Neural progenitor cell (in vitro differentiated cells): Measurements from ENCODE around the gene ARHGAP22. TPM values are rescaled to one million over a fixed set of nuclear protein-coding genes. Genes with fewer than 3 reads are reported as not detected.

ENCODE experiments used
- DNase-seq: peaks from one replicate; pipeline ENCODE4 v3.0.0-alpha.2; 2016; ENCODE audit warnings: low spot score
- H2AFZ ChIP-seq: fragments of 200-600 bp; sonication (generic); replicated peaks from 2 replicates; pipeline ENCODE4 v1.6.1; 2016; ENCODE audit warnings: antibody characterized with exemption
- H3F3A ChIP-seq: fragments of 200-600 bp; sonication (generic); 2 replicates; pipeline ENCODE4 v1.6.1; 2016; ENCODE audit warnings: antibody characterized with exemption, low read depth
- H3K27ac ChIP-seq: fragments of 200-600 bp; sonication (generic); 2 replicates; pipeline ENCODE4 v1.5.1; 2016; ENCODE audit warnings: mild to moderate bottlenecking
- H3K27me3 ChIP-seq: fragments of 200-600 bp; sonication (generic); 2 replicates; pipeline ENCODE4 v1.6.1; 2016; ENCODE audit warnings: mild to moderate bottlenecking, moderate library complexity
- H3K36me3 ChIP-seq: fragments of 200-600 bp; sonication (generic); 2 replicates; pipeline ENCODE4 v1.5.1; 2016
- H3K4me1 ChIP-seq: fragments of 200-600 bp; sonication (generic); 2 replicates; pipeline ENCODE4 v1.6.1; 2016; ENCODE audit warnings: mixed run types
- H3K4me2 ChIP-seq: fragments of 200-600 bp; sonication (generic); 2 replicates; pipeline ENCODE4 v1.6.1; 2016
- H3K4me3 ChIP-seq: fragments of 200-600 bp; sonication (generic); 2 replicates; pipeline ENCODE4 v1.5.1; 2016
- H3K79me2 ChIP-seq: fragments of 200-600 bp; sonication (generic); 2 replicates; pipeline ENCODE4 v1.6.1; 2016; ENCODE audit warnings: low read depth
- H3K9ac ChIP-seq: fragments of 200-600 bp; sonication (generic); 2 replicates; pipeline ENCODE4 v1.6.1; 2016
- H3K9me3 ChIP-seq: fragments of 200-600 bp; sonication (generic); 2 replicates; pipeline ENCODE4 v1.5.1; 2016; ENCODE audit warnings: low read depth
- H4K20me1 ChIP-seq: fragments of 200-600 bp; sonication (generic); 2 replicates; pipeline ENCODE4 v1.6.1; 2016; ENCODE audit warnings: low read depth
- H3K27ac Mint-ChIP-seq: 3 replicates; pipeline ENCODE4 v1.8.0; 2021; ENCODE audit warnings: mixed read lengths
- H3K27me3 Mint-ChIP-seq: 2 replicates; pipeline ENCODE4 v1.8.0; 2022; ENCODE audit warnings: low read depth, mild to moderate bottlenecking, inconsistent platforms, moderate library complexity, mixed read lengths; ENCODE audit not compliant: insufficient read depth
- H3K36me3 Mint-ChIP-seq: 3 replicates; pipeline ENCODE4 v1.8.0; 2021; ENCODE audit warnings: mixed read lengths
- H3K4me1 Mint-ChIP-seq: 3 replicates; pipeline ENCODE4 v1.8.0; 2021; ENCODE audit warnings: mixed read lengths
- H3K4me3 Mint-ChIP-seq: 3 replicates; pipeline ENCODE4 v1.8.0; 2021; ENCODE audit warnings: mild to moderate bottlenecking, moderate library complexity, mixed read lengths
- H3K9me3 Mint-ChIP-seq: 3 replicates; pipeline ENCODE4 v1.8.0; 2020; ENCODE audit warnings: mixed read lengths
- CTCF ChIP-seq: fragments of 200-600 bp; sonication (generic); IDR thresholded peaks from 2 replicates; pipeline ENCODE4 v1.5.1; 2017; ENCODE audit warnings: antibody characterized with exemption, mild to moderate bottlenecking
- EZH2 ChIP-seq: fragments of 200-600 bp; sonication (generic); IDR thresholded peaks from 2 replicates; pipeline ENCODE4 v1.6.1; 2017; ENCODE audit warnings: antibody characterized with exemption, mild to moderate bottlenecking, moderate library complexity
- EZH2phosphoT487 ChIP-seq: fragments of 200-600 bp; sonication (generic); IDR thresholded peaks from 2 replicates; pipeline ENCODE4 v1.6.1; 2017; ENCODE audit warnings: antibody characterized with exemption
- total RNA-seq: library from RNA; depleted of rRNA; stranded (reverse); fragments of >200 nt; gene quantifications from 2 replicates; pipeline ENCODE4 v1.2.3, GENCODE V29; 2015; ENCODE audit warnings: low replicate concordance

ARHGAP22 gene
- total RNA-seq, 1 donor from 2014 or later, result 1.7 TPM

DNA sequence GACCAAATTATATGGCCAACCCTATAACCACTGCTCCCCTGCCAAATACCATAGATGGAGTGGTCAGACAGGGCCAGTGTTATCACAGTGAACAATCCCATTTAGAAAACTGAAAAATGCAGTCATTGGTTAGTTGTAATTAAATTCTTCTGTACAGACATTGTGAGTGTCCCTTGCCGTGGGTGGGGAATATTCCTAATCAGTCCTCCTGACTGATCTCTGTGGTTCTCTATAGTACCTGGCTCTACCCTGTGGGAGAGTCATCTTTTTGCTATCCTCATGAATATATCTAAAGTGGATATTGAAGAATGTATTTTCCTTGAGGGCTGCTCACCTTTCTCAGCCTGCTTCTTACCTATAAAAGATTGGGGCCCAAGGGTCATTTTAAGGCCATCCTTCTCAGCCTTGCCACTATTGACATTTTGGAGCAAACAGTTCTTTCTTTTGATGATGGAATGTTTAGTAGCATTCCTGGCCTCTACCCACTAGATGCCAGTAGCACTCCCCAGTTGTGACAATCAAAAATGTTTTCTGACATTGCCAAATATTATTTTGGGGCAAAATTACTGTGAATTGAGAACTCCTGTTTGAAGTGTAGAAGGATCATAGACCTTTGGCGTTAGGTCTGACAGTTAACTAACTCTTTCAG, 188.2 kb downstream of the ARHGAP22 start:
- Mint-ChIP-seq H3K36me3 (peaks cover 30% of the 10 kb centered on the region), H3K9me3 (peaks cover 15% of the 10 kb centered on the region), H3K27ac (no peak overlapping the region), H3K4me1 (no peaks in the 10 kb centered on the region), H3K4me3 (no peak overlapping the region), H3K27me3 (no peaks in the 10 kb centered on the region)
- H3K36me3 ChIP-seq, result peaks cover 13% of the 10 kb centered on the region
- TF ChIP-seq EZH2 (no peak), CTCF (no peak), EZH2phosphoT487 (no peak)
- H4K20me1 ChIP-seq, result no peaks in the 10 kb centered on the region
- H3K9me3 ChIP-seq, result peaks cover 5% of the 10 kb centered on the region
- H3K27ac ChIP-seq, result no peak overlapping the region
- peaks cover 10% of the 10 kb centered on the region for H3K79me2 ChIP-seq
- no peak for DNase-seq
- no peak overlapping the region for H3K4me3 ChIP-seq
- H3F3A ChIP-seq, result no peaks in the 10 kb centered on the region
- H3K4me2 ChIP-seq, result no peak overlapping the region
- no peaks in the 10 kb centered on the region for H3K27me3 ChIP-seq
- H3K9ac ChIP-seq, result no peak overlapping the region
- no peak overlapping the region for H2AFZ ChIP-seq
- no peaks in the 10 kb centered on the region for H3K4me1 ChIP-seq

GRCh38 chr10:48414778-48415177, 190.1 kb downstream of the ARHGAP22 start:
- no peak overlapping the region for H3K4me3 Mint-ChIP-seq
- peaks cover 5% of the 10 kb centered on the region for H3K9me3 ChIP-seq
- H3K4me3 ChIP-seq, result no peak overlapping the region
- no peaks in the 10 kb centered on the region for H3K27me3 Mint-ChIP-seq
- H3K4me2 ChIP-seq, result no peak overlapping the region
- H3K36me3 Mint-ChIP-seq, result peaks cover 39% of the 10 kb centered on the region
- H2AFZ ChIP-seq, result no peak overlapping the region
- DNase-seq, result no peak
- H3F3A ChIP-seq, result no peaks in the 10 kb centered on the region
- H3K9ac ChIP-seq, result no peak overlapping the region
- TF ChIP-seq EZH2phosphoT487 (no peak), CTCF (no peak), EZH2 (no peak)
- no peaks in the 10 kb centered on the region for H3K4me1 Mint-ChIP-seq
- H3K36me3 ChIP-seq, result peaks cover 19% of the 10 kb centered on the region
- no peak overlapping the region for H3K27ac ChIP-seq
- H3K9me3 Mint-ChIP-seq, result peaks cover 15% of the 10 kb centered on the region
- H3K27ac Mint-ChIP-seq, result no peak overlapping the region
- no peaks in the 10 kb centered on the region for H3K4me1 ChIP-seq
- peaks cover 10% of the 10 kb centered on the region for H3K79me2 ChIP-seq
- H4K20me1 ChIP-seq, result no peaks in the 10 kb centered on the region
- H3K27me3 ChIP-seq, result no peaks in the 10 kb centered on the region

GRCh38 chr10:48414160-48414559, 190.7 kb downstream of the ARHGAP22 start:
- no peak for DNase-seq
- H3K27ac Mint-ChIP-seq, result no peak overlapping the region
- no peaks in the 10 kb centered on the region for H3K4me1 Mint-ChIP-seq
- Histone ChIP-seq H3K27me3 (no peaks in the 10 kb centered on the region), H3K4me1 (no peaks in the 10 kb centered on the region), H3K79me2 (peaks cover 10% of the 10 kb centered on the region), H3K4me2 (no peak overlapping the region), H3K9me3 (peaks cover 5% of the 10 kb centered on the region), H4K20me1 (no peaks in the 10 kb centered on the region), H3K4me3 (no peak overlapping the region), H3K27ac (no peak overlapping the region), H3K9ac (no peak overlapping the region), H2AFZ (no peak overlapping the region), H3F3A (no peaks in the 10 kb centered on the region), H3K36me3 (peaks cover 19% of the 10 kb centered on the region)
- H3K9me3 Mint-ChIP-seq, result peaks cover 15% of the 10 kb centered on the region
- H3K36me3 Mint-ChIP-seq, result peaks cover 40% of the 10 kb centered on the region
- H3K4me3 Mint-ChIP-seq, result no peak overlapping the region
- TF ChIP-seq EZH2phosphoT487 (no peak), EZH2 (no peak), CTCF (no peak)
- H3K27me3 Mint-ChIP-seq, result no peaks in the 10 kb centered on the region
